GF-D8 (cell line): ENCODE data around the gene NCSTN.

Experiments used
- DNase-seq: peaks from one replicate; lab custom pipeline; 2025; lab: John Stamatoyannopoulos, UW

NCSTN gene

DNA sequence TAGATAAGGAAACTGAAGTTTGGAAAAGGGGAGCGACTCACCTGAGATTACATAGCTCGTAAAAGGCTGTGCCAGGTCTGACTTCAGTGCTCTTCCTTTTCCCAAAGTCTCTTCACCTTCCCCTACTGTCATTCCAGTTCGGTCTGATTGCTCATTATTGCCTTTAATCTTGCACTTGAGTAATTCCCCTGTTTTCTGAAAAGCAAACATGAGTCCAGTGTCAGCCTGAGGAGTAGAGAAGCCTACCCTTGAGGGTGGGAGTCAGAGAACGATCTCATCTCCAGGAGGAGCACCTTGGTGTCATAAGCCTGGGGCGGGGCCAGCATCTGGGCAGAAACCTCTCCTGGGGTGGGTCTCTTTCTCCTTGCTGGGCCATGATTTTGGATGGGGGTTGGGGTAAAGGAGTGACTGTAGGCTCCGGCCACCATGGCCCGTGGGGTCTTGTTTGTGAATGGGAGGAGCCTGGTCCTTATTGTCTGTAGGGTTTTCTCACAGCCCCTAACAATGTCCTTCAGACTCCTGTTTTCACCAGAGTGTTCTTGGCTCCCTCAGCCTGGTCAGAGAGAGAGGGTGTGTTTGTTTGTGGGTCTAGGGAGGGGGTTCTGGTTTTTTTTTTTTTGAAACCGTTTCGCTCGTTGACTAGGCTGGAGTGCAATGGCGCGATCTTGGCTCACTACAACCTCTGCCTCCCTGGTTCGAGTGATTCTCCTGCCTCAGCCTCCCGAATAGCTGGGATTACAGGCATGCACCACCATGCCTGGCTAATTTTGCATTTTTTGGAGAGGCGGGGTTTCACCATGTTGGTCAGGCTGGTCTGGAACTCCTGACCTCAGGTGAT, 63.2 kb downstream of the NCSTN start:
- DNase-seq = no peak

DNA sequence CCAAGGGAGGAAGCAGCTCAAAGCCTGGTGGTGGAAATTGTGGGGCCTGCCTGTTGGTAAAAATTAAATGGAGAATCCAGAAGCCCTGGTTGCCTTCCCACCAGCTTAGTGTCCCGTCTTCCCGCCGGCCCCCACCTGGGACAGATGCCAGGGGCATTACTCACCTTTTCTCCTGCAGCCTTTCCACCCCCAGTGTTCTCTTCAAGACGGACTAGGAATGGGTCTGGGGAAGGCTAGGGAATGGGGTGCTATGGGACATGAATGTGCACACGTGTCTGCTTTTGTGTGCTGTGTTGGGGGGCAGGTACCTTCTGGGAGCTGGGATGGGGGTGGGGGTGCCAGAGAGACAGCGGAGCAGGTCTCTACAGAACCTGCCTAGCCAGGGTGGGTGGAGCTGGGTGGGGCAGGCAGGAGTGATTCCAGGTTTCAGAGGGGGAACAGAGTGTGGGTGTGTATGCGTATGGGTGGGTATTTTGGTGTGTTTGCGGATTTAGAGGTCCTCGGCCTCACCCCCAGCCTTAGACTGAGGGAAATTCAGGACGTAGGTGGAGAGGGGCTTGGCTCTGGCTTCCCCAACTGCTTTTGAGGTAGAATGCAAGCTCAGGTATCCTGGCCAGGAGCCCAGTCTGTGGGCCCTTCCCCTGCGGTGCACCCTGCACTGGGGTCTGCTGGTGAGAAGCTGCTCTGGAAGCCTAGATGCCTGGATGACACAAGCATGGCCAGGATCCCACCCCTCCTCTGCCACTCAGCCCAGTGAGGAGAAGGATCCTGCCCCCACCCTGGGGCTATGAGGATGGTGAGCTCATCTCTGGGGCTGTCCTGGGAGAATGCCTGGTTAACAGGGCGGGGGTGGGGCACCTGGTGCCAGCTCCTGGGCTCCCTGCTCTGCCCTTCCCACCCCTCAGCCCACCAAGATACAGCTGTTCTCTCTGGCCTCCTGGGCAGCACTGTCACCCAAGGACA, 64.9 kb downstream of the NCSTN start:
- DNase-seq = no peak
